GM23338 (cell line): ENCODE results near the gene APPL2.
A peak's percentile ranks its signal among the peaks of the same experiment; 100 is the strongest.

Source experiments
- CREB1 ChIP-seq: fragments of 250-450 bp; sonication (Bioruptor Pico); IDR thresholded peaks from 2 replicates; pipeline ENCODE4 v1.5.0; 2020; ENCODE audit warnings: low read depth, mild to moderate bottlenecking, moderate library complexity
- CTCF ChIP-seq, 2 experiments: fragments of 200-600 bp in 1 of 2; sonication (generic) in 1 of 2; conservative IDR thresholded peaks; 2 replicates each; pipeline versions ENCODE4 v1.5.1 to v1.6.1; 2016 to 2017; ENCODE audit warnings: antibody characterized with exemption in 2 of 2, low read depth in 2 of 2, mild to moderate bottlenecking in 2 of 2, moderate library complexity in 1 of 2
- EZH2 ChIP-seq: fragments of 200-600 bp; sonication (generic); IDR thresholded peaks from one replicate; pipeline ENCODE4 v1.8.0; 2017; ENCODE audit warnings: antibody characterized with exemption, mild to moderate bottlenecking, low read depth; ENCODE audit not compliant: unreplicated experiment
- EZH2phosphoT487 ChIP-seq: fragments of 200-600 bp; sonication (generic); IDR thresholded peaks from one replicate; pipeline ENCODE4 v1.8.1; 2018; ENCODE audit warnings: antibody characterized with exemption; ENCODE audit not compliant: unreplicated experiment
- JUNB ChIP-seq: IDR thresholded peaks from one replicate; pipeline ENCODE4 v1.6.1; 2016; ENCODE audit warnings: antibody characterized with exemption; ENCODE audit not compliant: unreplicated experiment
- NANOG ChIP-seq: IDR thresholded peaks from 2 replicates; pipeline ENCODE4 v1.6.1; 2016; ENCODE audit warnings: antibody characterized with exemption, borderline replicate concordance
- POLR2AphosphoS5 ChIP-seq: IDR thresholded peaks from 2 replicates; pipeline ENCODE4 v1.6.1; 2016; ENCODE audit warnings: antibody characterized with exemption, low read depth
- REST ChIP-seq: IDR thresholded peaks from one replicate; pipeline ENCODE4 v1.6.1; 2018; ENCODE audit warnings: antibody characterized with exemption; ENCODE audit not compliant: unreplicated experiment
- STAT1 ChIP-seq: IDR thresholded peaks from one replicate; pipeline ENCODE4 v1.6.1; 2016; ENCODE audit warnings: antibody characterized with exemption; ENCODE audit not compliant: unreplicated experiment
- ZNF114 ChIP-seq: fragments of 250-450 bp; sonication (Bioruptor Pico); IDR thresholded peaks from 2 replicates; pipeline ENCODE4 v1.5.0; 2020; ENCODE audit warnings: mild to moderate bottlenecking, moderate library complexity

GRCh38 chr12:105281694-105282049, 45.7 kb upstream of the APPL2 start:
- TF ChIP-seq CTCF (conservative IDR thresholded peaks at IDR 0.05; ENCODE audit: low read depth in 2 of 2) (0 out of 4 replicates have a peak, but pooled peaks of 1 of the 2 experiments have one; percentile 7), EZH2 (no peak), POLR2AphosphoS5 (no peak), CREB1 (CRISPR knock-in tag) (no peak), EZH2phosphoT487 (no peak), ZNF114 (CRISPR knock-in tag) (no peak), REST (no peak), STAT1 (no peak), JUNB (no peak), NANOG (no peak)
